ENCODE data around the gene FRA10AC1.
"Not testable (repeated sequence)": the region's sequence is repeated elsewhere in the genome, so short reads cannot be mapped to it uniquely, and the experiment has no call there.

FRA10AC1 gene

DNA sequence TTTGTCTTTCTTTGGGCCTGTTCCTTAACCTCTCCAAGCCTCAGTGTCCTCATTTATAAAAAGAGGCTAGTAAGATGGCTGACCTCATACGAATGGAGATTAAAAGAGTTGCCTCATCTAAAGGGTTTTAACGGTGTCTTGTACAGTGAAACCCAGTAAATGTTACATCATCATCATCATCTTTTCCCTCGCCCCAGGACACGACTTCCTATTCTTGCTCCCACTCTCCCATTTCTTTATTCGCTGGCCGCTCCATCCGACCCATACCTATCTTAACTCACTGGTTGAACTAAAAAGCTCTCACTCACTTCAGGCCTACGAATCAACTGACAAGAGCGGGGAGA is 554 bp downstream of the FRA10AC1 start:
- DNase-seq = peak; percentile 55 to 67

DNA sequence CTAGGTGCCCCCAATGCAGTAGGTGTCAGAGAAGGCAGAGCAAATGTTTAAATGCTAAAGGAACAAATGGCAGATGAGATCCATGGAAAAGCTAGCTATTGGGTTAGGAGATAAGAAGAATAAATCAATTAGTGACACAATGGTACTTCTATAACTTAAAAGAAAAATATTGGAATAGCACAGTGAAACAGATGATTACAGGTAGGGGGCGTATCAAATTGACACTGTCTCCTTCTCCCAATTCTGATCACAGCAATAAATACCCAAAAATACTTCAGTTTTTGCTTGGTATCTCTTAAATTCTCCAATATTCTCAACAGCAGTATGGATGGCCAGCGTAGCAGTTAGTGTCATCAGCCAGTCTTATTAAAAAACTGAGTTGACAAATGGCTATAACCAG is 5.2 kb downstream of the FRA10AC1 start:
- no peak for DNase-seq

DNA sequence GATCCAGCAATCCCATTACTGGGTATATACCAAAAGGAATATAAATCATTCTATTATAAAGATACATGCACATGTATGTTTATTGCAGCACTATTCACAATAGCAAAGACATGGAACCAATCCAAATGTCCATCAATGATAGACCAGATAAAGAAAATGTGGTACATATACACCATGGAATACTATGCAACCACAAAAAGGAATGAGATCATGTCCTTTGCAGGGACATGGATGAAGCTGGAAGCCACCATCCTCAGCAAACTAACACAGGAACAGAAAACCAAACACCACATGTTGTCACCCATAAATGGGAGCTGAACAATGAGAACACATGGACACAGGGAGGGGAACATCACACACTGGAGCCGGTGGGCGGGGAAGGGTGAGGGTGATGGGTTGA is 5.8 kb downstream of the FRA10AC1 start:
- DNase-seq = not testable (repeated sequence)

DNA sequence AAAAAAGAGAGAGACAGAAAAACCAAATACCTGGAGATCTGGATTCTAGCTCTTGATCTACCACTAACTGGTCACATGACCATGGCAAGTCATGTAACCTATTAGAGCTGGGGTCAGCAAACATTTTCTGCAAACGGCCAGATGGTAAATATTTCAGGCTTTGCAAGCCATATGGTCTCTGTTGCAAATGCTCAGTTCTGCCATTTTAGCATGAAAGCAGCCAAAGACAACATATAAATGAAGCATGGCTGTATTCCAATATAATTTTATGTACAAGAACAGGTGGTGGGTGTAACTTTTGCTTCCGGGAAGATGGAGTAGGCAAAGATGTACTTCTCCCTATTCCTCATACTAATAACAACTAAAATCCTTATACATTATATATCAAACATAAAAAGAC is 6.7 kb downstream of the FRA10AC1 start:
- no peak for DNase-seq

DNA sequence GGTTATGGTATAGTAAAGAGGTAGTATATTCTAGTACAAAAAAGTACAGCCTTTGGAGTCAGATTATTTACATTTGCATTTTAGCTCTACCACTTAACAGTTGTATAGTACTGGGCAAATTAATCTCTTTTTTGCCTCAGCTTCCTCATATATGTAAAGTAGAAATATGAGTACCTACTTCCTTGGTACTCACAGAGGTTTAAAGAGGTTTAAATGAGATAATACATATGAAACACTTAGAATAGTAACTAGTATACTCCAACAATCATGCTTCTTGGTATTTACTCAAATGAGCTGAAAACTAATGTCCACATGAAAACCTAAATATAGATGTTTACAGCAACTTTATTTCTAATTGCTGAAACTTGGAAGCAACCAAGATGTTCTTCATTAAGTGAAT is 14.7 kb downstream of the FRA10AC1 start:
- no peak for DNase-seq

DNA sequence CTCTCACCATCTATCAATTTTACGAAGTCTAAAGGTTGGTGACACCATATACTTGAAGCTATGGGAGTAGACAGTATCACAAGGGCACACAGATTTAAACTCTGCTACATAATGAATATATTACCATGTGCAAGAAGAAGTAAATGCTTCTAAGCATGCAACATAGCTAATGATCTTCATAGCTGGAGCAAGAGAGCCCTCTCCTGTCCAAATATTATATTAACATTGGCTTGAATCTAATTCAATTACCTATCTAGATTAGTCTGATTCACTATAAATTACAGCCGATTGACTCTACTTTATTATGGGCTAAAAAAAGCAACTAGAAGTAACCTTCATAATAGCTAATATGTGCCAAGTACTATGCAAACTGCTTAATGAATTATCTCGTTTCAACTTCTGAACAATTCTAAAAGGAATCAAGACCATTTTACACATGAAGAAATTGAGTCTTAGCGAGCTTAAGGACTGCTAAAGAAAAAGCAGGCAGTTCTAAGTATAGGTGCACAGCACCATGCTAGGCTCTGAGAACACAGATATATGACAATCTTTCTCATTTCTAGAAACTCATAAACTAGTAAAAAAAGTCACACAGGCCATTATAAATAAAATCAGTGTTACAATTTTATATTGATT is 21.9 kb downstream of the FRA10AC1 start:
- peak; percentile 57 to 68 for DNase-seq

DNA sequence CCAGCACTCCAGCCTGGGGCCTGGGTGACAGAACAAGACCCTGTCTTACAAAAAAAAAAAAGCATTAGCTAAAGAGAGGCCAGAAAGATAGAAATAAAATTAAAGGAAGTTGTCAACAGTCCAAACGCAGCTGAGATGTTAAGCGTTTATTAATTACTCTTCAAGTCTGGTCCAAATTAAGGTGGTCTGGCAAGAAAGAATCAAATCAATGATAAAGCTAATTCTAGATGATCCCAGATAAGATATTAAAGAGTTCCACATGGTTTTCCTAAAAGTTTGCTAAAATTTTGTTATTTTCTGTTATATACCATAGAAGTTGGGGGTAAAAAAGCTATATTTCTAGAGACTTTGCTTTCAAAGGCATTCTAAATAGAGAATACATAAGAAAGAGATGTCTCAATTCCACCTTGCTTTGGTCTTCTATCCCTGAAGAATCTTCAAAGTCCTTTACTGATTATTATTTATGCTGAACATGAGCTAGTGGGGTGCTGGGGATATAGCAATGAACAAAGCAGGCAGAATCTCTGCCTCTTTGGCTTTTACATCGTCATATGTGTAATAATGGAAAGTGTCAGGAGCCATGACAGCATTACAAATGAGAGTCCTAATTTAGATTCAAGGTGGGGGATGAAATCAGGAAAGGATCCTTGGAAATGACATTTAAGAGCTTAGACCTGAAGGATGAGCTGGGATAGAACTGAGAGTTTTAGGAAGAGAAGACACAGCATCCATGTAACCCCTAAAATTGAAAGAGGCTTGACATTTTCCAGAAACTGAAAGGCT is 23.4 kb downstream of the FRA10AC1 start:
- no peak for DNase-seq

DNA sequence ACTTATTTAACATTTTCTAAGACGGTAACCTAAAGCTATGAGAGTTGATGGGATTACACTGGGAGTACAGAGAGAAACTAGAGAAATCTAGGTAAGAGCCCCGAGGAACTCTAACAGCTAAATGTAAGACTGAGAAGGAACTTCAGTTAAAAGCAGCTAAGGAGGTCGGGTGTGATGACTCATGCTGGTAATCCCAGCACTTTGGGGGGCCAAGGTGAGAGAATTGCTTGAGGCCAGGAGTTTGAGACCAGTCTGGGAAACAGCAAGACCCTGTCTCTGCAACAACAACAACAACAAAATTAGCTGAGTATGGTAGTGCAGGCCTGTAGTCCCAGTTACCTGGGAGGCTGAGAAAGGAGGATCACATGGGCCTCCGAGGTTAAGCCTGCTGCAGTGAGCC is 24.0 kb downstream of the FRA10AC1 start:
- DNase-seq = no peak

DNA sequence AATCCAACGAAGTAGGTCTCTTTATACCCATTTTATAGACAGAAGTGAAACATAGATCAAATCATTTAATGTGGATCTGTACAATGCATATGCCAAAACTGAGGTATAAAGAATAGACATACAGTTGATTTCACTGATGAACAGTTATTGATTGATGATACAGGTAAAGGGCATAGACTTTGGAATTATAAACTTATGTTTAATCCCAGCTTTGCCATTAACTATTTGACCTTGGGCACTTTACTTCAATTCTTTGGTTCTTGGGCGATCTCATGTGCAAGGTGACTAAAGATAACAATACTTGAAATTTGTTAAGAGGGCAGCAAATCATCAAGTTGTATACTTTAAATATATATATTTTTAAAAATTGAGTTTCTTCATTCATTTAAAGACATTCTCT is 28.6 kb downstream of the FRA10AC1 start:
- no peak for DNase-seq

DNA sequence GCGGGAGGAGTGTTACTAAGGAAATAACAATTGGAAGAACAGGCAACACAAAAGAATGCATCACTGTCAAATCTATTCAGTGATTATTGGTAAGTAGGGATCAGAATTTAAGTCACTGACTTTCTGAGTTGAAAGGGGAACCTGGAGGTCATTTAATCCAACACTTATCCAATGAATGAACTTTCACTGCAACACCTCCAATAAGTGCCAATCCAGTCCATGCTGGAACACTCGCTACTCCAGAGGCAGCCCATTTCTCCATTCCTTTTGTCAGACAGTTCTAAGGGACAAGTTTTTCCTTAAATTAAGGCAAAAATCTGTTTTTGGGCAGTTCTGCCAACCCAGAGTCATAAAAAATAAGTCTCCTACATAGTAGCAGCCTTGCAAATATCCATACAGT is 29.5 kb downstream of the FRA10AC1 start:
- DNase-seq = no peak

DNA sequence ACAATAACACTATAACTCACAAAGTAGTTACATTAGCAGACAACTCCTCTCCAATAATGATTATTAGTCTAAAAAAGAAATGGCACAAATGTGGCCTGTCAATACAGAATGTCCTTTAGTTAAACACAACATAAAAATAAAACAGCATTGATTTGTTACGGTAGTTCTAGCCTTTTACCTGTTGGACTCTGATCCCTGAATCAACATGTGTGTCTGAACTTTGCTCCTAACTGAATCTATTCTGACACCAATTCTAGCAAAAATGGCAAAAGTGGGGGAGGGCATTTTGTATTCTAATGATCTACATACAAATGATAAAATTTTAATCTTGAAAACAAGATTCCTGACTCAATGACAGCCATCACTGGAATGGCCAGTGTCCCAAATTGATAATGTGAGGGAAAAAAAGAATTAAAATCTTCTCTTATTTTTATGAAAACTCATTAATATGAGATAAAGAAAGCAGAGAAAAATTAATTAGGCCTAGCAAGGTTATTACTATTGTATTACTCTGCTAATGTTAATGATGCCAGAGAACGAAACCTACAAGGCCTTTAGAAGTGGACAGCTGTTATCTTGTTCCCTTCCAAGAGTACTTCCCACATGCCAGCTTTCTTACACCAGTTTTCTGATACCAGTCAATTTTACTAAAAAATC is 30.2 kb downstream of the FRA10AC1 start:
- DNase-seq = no peak

DNA sequence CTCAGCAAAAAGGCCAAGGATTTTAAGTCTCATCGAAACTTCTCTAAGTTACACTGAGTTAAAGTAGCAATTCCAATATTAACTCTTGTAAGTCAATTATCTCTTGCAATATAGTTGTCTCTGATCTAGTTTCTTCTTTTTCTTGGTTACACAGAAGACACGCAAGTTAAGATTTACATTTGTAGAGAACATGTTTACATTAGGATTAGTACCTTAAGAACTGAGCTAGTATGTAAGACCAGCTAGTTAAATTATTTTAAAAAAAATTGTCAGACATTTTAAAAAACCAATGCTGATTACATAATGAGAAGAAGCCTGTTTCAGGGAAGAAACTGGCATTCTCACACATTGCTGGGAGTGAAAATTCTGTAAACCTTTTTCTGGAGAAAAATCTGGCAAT is 31.4 kb downstream of the FRA10AC1 start:
- DNase-seq = no peak

DNA sequence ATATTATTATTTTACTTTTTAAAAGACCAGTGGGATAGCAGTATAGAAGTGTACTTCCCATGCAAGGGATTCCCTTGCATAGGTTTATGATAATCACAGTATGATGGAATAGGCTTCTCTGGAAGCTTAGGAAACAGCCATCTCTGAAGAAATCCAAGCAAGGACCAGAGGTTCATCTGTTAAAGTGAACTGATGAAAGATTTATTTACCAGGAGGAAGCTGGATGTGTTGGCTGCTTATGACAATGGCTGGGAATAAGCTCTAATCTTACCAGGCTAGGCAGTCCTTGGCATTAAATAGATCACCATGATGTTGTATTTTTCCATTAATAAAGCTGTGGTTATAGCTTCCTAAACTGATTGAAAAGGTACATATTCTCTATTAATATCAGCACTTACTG is 32.0 kb downstream of the FRA10AC1 start:
- DNase-seq = no peak

DNA sequence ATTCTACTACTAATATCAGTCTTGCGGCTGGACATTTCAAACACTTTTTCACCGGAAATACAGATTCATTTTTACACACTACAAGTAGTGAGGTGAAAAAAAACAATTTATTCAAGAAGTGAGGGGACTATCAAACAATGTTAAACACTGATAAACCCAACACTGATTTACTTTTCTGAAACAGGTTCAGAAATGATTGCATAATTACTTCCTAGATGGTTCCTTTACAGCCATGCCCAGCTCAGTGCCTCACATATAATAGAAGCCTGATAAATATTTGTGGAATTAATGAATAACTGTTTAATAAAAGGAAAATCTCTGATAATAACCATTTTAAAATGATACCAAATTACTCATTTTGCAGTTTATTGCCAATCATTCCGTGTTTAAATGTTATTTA is 34.6 kb downstream of the FRA10AC1 start:
- no peak for DNase-seq

DNA sequence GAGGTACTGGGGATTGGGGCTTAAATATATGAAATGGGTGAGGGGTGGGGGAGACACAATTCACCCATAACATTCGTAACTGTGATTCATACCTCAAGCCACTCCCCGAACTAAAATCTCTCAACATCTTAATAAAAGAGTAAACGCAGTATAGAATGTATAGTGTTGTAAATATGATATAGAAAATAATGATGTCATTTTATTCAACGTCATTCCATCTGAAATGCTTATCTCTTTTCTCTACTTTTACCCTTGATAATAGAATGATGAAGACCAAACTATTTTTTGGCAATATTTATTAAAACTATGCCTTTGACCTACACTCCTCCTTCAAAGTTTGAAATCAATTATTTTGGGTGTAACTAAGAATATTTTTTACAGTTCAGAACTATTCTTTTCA is 36.4 kb downstream of the FRA10AC1 start:
- DNase-seq = no peak

DNA sequence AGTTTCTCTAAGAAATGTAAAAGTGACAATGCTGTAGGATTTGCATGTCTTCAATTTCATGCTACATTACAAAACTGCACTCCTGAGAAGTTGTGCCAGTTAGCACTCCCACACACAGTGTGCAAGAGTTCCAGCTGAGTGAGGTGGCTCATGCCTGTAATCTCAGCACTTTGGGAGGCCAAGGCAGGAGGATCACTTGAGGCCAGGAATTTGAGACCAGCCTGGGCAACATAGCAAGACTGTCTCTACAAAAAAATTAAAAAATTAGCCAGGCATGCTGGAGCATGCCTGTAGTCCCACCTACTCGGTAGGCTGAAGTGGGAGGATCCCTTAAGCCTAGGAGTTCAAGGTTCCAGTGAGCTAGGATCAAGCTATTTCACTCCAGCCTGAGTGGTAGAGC is 44.6 kb downstream of the FRA10AC1 start:
- DNase-seq = no peak

DNA sequence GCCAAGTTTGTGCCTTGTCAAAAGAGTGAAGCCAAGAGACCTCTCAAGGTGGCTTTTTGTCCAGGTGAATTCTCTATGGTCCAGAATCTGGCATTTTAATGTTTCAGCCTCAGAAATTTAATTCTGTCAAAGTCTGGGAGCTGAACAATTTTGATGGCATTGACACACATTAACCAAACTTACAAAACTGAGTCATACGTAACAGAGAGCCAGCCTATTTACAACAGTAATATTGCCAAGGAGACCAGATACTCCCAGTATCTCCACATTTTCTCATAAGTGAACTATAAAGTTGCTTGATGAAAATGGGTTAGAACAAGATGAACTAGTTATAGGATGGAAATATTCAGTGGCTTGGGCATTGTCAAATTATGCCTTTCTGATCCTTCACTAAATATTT is 46.2 kb downstream of the FRA10AC1 start:
- DNase-seq = no peak

DNA sequence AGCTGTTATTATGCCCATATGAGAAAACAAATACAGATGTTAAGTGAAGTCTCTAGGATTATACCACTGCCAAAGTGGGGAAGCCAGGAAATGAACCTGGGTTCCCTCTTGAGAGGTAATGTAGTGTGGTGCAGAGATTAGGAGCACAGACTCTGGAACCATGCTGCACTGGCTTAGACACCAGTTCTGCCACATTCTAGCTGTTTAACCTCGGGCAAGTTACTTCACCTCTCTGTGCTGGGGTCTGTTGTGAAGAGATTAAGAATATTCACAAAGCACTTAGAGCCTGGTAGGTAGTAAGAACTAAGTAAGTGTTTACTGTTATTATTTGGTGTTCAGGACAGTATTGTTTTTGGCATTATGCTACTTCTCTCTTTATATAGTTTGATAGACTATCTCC is 48.2 kb downstream of the FRA10AC1 start:
- no peak for DNase-seq

DNA sequence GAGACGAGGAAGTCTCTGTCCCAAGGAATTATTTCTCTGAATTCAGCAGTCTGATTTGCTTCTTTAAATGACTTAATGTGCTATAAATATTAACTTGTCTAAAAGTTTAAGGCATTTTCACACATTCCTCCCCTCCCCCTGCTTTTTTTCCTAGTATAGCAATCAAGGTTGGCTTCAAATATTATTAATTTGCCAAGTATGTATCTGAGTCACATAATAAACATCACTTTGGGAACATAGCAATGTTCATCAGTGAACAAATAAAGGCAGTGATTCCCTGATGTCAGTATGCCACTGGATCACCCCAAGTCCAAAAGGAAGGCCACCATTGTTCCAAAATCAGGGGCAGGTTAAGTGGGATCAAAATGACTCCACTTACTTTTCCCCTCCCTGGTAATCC is 49.5 kb downstream of the FRA10AC1 start:
- no peak for DNase-seq

DNA sequence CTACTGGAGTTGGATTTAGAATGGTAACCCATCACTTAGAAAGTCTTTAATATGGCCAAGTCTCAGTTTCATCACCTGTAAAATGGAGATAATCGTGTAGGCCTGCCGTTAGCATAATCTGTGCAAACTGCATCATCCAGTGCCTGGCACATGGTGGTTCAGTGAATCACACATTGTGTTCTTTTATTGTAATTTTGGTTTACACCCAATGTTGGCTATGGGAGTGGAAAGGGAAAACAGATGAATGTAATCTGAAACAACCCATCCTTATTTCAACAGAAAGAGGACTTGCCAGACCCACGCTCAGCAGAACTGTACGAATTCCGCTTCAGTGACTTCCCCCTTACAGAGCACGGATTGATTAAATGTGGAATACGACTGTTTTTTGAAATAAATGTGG is 62.6 kb downstream of the FRA10AC1 start:
- DNase-seq = no peak

DNA sequence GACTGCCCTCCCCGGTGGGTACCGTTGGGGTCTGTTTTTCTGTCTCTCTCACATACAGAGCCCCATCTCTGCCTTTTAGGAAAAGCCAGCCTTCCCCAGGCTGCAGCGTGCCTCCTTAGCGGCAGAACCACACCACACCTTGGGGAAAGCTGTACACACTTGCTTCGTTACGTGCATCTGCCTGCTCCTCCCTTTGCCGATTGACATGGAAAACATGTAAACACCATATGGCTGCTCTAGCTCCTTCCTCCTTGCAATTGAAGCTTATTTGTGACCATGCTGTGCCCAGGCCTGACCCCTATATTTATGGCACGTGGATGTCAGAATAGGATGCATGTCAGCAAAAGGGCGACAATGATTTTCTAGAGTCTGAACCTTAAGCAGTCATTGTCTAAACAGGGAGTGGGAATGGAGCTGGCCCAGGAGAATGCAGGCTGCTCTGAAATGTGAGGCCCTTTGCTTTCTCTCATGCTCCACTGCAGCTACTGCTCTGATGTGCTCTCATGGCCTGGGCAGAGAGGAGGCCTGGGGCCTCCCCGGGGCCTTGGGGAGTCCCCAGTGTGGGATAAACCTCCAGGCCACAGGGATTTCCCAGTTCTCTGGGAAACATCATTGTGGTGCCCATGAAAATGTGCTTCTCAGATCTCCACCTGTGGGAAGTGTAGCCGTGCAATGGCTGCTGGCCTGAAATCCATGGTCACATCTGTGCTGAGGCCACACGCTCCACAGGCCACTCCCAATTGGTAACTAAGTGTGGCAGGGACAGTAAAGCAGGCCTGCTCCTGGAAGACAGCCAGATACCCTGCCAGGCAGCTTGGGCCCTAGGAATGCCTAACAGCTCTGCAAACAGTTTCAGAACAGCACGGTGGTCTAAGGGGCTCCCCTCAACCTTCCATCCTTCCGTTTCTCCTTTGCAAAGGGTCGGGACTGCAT is 71.5 kb downstream of the FRA10AC1 start:
- no peak for DNase-seq

DNA sequence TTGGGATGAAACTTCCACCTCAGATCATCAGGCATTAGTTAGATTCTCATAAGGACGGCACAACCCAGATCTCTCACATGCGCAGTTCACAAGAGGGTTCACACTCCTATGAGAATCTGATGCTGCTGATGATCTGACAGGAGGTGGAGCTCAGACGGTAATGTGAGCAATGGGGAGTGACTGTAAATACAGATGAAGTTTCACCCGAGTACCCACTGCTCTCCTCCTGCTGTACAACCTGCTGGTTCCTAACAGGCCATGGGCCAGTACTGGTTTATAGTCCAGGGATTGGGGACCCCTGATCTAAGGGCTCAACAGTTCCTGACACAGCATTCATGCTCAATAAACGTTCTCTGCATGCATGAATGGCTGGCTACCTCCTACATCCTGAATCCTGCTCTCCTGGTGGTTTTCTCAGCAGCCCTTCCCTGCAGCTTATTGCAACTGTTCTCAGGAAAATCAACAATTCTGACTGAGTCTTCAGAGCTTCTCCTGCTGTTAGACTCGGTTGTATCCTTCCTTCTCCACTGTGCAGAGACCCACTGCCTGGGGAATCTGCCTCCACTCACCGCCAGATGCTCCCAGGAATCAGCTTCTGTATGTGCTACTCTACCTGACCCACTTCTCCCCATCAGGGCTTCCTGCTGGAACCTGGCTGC is 72.6 kb downstream of the FRA10AC1 start:
- DNase-seq = no peak

DNA sequence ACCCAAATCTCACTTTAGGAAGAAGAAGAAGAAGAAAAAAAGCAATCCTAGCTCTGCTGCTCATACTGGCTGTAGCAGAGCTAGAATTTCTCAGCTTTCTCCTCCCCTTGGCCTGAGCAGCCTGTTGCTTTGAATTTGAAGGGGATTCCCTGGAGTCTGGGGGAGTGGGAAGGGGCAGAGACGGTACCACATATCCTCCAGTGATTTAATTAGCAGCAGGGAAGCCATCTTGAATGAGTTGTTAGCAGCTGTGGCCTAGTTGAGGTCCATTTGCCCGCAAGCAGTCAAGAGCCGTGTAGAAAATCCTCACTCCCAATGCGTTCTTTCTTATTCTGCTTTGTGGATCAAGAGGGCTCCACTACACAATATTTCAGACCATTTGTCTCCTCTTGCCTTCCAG is 73.5 kb downstream of the FRA10AC1 start:
- no peak for DNase-seq

Measured in AML-193 (cell line).